ENCODE results near the gene SEMA6B.
"Not testable (repeated sequence)": the region's sequence is repeated elsewhere in the genome, so short reads cannot be mapped to it uniquely, and the experiment has no call there.

GRCh38 chr19:4541806-4542145 is 17.7 kb downstream of the SEMA6B start:
- TF ChIP-seq, protein P1, sequence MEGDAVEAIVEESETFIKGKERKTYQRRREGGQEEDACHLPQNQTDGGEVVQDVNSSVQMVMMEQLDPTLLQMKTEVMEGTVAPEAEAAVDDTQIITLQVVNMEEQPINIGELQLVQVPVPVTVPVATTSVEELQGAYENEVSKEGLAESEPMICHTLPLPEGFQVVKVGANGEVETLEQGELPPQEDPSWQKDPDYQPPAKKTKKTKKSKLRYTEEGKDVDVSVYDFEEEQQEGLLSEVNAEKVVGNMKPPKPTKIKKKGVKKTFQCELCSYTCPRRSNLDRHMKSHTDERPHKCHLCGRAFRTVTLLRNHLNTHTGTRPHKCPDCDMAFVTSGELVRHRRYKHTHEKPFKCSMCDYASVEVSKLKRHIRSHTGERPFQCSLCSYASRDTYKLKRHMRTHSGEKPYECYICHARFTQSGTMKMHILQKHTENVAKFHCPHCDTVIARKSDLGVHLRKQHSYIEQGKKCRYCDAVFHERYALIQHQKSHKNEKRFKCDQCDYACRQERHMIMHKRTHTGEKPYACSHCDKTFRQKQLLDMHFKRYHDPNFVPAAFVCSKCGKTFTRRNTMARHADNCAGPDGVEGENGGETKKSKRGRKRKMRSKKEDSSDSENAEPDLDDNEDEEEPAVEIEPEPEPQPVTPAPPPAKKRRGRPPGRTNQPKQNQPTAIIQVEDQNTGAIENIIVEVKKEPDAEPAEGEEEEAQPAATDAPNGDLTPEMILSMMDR (optimal IDR thresholded peaks at IDR 0.05 in 1 of 3, IDR thresholded peaks at IDR 0.05 in 1 of 3, conservative IDR thresholded peaks at IDR 0.05 in 1 of 3; ENCODE audit: extremely low read depth in 1 of 3, insufficient read depth in 2 of 3, low read length in 3 of 3) = not testable (repeated sequence)
- TF ChIP-seq EZH2 (IDR thresholded peaks at IDR 0.05; ENCODE audit: low read length) = not testable (repeated sequence)

All from keratinocyte (primary cell).